ENCODE measurements around the gene SPI1.

DNA sequence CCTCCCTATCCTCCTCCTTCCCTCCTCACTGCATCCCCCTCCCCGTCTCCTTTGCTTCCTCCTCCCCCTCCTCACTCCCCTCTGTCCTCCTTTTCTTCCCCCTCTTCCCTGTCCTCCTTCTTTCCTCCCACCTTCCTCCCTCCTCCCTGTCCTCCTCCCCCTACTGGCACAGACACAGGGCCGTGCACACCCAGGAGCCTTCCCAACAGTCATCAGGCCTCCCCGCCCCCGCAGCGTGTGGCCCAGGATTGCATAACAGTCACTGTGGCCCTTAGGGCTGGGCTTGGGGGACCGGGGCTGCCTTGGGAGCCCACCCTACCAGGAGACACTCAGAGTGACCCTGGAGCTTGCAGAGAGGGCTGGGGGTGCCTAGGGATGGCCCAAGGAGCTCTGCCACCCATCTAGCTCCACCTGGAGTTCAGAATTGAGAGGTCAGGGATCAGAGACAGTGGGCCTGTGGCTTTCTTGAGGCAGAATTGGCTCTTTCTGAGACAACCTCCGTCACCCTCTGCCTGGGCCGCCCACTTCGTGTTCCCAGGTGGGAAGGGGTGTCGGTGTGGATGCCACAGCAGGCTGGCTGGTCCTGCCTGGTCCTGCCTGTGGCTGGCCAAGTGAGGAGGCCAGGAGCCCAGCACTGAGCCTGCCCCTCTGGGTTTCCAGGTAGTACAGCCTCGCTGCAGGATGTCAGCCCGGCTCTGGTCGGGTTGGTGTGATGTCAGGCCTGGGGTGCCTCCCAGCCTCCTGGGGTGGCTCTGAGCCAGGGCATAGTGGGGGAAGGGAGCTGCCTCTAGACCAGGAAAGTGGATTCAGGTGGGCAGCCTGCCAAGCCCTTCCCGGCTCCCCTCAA lies 1.6 kb downstream of the SPI1 start:
- TF ChIP-seq CTCF (conservative IDR thresholded peaks at IDR 0.05; ENCODE audit: low read depth, low read length) (no peak), EZH2 (IDR thresholded peaks at IDR 0.05; ENCODE audit: low read length, unreplicated experiment) (no peak)

Data from PC-3 (cell line).